PC-9 (cell line): ENCODE results near the gene NT5C2. TPM values are rescaled to one million over a fixed set of nuclear protein-coding genes. Genes with fewer than 3 reads are reported as not detected.

ENCODE experiments used
- BruUV-seq: library from RNA; stranded (reverse); fragments of 400-500 nt; replicated peaks from 2 replicates; lab custom pipeline; 2021; lab: Mats Ljungman, UMichigan
- CTCF ChIA-PET: fragments of 300-600 bp; sonication (Branson Sonifier 250); formaldehyde crosslinking; loops from one replicate; lab custom pipeline; 2022; ENCODE audit warnings: antibody characterized with exemption; lab: Charles Lee
- POLR2A ChIA-PET: fragments of 300-600 bp; sonication (Branson Sonifier 250); formaldehyde crosslinking; loops from one replicate; lab custom pipeline; 2022; ENCODE audit warnings: antibody characterized with exemption; ENCODE audit not compliant: unreplicated experiment; lab: Charles Lee
- DNase-seq, 2 experiments: peaks; one replicate each; pipeline versions ENCODE4 v3.0.0 to v3.0.0-alpha.2; 2015 to 2022; ENCODE audit warnings: mixed read lengths in 1 of 2
- H2AFZ ChIP-seq: fragments of 200-600 bp; sonication (generic); 2 replicates; pipeline ENCODE4 v1.8.1; 2017; ENCODE audit warnings: antibody characterized with exemption
- H3F3A ChIP-seq: fragments of 200-600 bp; sonication (generic); 2 replicates; pipeline ENCODE4 v1.8.1; 2017; ENCODE audit warnings: antibody characterized with exemption, mild to moderate bottlenecking, low read depth; ENCODE audit not compliant: insufficient read depth
- H3K27ac ChIP-seq: fragments of 200-600 bp; sonication (generic); 2 replicates; pipeline ENCODE4 v1.6.1; 2016; ENCODE audit warnings: mixed run types
- H3K27me3 ChIP-seq: fragments of 200-600 bp; sonication (generic); 2 replicates; pipeline ENCODE4 v1.6.1; 2016; ENCODE audit warnings: low read depth, mixed run types; ENCODE audit not compliant: insufficient read depth
- H3K36me3 ChIP-seq: fragments of 200-600 bp; sonication (generic); 2 replicates; pipeline ENCODE4 v1.6.1; 2016; ENCODE audit warnings: low read depth, mixed run types
- H3K4me1 ChIP-seq: fragments of 200-600 bp; sonication (generic); replicated peaks from 2 replicates; pipeline ENCODE4 v1.6.1; 2016; ENCODE audit warnings: mixed run types; ENCODE audit not compliant: insufficient read depth
- H3K4me2 ChIP-seq: fragments of 200-600 bp; sonication (generic); 2 replicates; pipeline ENCODE4 v1.6.1; 2017; ENCODE audit warnings: mixed run types
- H3K4me3 ChIP-seq: fragments of 200-600 bp; sonication (generic); 2 replicates; pipeline ENCODE4 v1.6.1; 2016; ENCODE audit warnings: mixed run types
- H3K79me2 ChIP-seq: fragments of 200-600 bp; sonication (generic); 2 replicates; pipeline ENCODE4 v1.6.1; 2017; ENCODE audit warnings: low read depth, mixed run types
- H3K9me2 ChIP-seq: fragments of 200-600 bp; sonication (generic); 2 replicates; pipeline ENCODE4 v1.8.1; 2017; ENCODE audit warnings: mild to moderate bottlenecking; ENCODE audit not compliant: insufficient read depth
- H3K9me3 ChIP-seq: fragments of 200-600 bp; sonication (generic); 2 replicates; pipeline ENCODE4 v1.8.1; 2016; ENCODE audit warnings: low read depth; ENCODE audit not compliant: insufficient read depth
- H4K20me1 ChIP-seq: fragments of 200-600 bp; sonication (generic); 2 replicates; pipeline ENCODE4 v1.8.1; 2017; ENCODE audit not compliant: insufficient read depth
- CTCF ChIP-seq: fragments of 200-600 bp; sonication (generic); conservative IDR thresholded peaks from 2 replicates; pipeline ENCODE4 v1.6.1; 2017; ENCODE audit warnings: mixed run types, antibody characterized with exemption, mild to moderate bottlenecking, moderate library complexity
- EZH2 ChIP-seq: fragments of 200-600 bp; sonication (generic); IDR thresholded peaks from 2 replicates; pipeline ENCODE4 v1.8.0; 2017; ENCODE audit warnings: antibody characterized with exemption, low read depth
- intact Hi-C: fragments of 100-400 bp; cut with micrococcal nuclease; formaldehyde crosslinking; loops from one replicate; pipeline ENCODE4 v1.10.0; 2022; ENCODE audit not compliant: unreplicated experiment
- total RNA-seq: library from RNA; stranded (reverse); gene quantifications from 2 replicates; pipeline ENCODE4 v1.2.3, GENCODE V29; 2021

The NT5C2 gene
- total RNA-seq, 1 experiment from 2014 or later: 67.9 TPM

GRCh38 chr10:103199488-103199887 is 6.4 kb upstream of the NT5C2 start:
- H4K20me1 ChIP-seq: no peaks in the 10 kb centered on the region
- intact Hi-C loops: no loop called here
- no peaks in the 10 kb centered on the region for H3K36me3 ChIP-seq
- no peaks in the 10 kb centered on the region for H3K27me3 ChIP-seq
- no TSS peak for BruUV-seq
- H3F3A ChIP-seq: peaks cover 3% of the 10 kb centered on the region; the same call in 1 of the 2 replicates
- H3K79me2 ChIP-seq: no peaks in the 10 kb centered on the region
- H3K4me3 ChIP-seq: no peak overlapping the region
- CTCF ChIA-PET: no interaction called here
- H3K4me2 ChIP-seq: no peak overlapping the region
- POLR2A ChIA-PET: no interaction called here
- H3K9me3 ChIP-seq: no peaks in the 10 kb centered on the region
- no peak overlapping the region for H2AFZ ChIP-seq
- H3K9me2 ChIP-seq: no peaks in the 10 kb centered on the region
- no peak overlapping the region for H3K27ac ChIP-seq
- no peak for DNase-seq
- no peak for TF ChIP-seq EZH2
- no peak for TF ChIP-seq CTCF
- peaks cover 14% of the 10 kb centered on the region for H3K4me1 ChIP-seq

- CTCF ChIA-PET: no interaction called here
- Histone ChIP-seq H3K36me3 (no peaks in the 10 kb centered on the region), H2AFZ (no peak overlapping the region), H3K27ac (no peak overlapping the region), H3K4me2 (no peak overlapping the region), H3K27me3 (no peaks in the 10 kb centered on the region), H3K4me3 (no peak overlapping the region), H3F3A (peaks cover 3% of the 10 kb centered on the region; the same call in 1 of the 2 replicates), H3K79me2 (0 out of 2 replicates have a peak, but pooled peaks cover under 1% of the 10 kb centered on the region), H3K9me2 (no peaks in the 10 kb centered on the region), H3K9me3 (no peaks in the 10 kb centered on the region), H3K4me1 (peaks cover 21% of the 10 kb centered on the region), H4K20me1 (no peaks in the 10 kb centered on the region)
- intact Hi-C loops: no loop called here
- no peak for DNase-seq
- POLR2A ChIA-PET: no interaction called here
- no TSS peak for BruUV-seq
- TF ChIP-seq EZH2 (no peak), CTCF (no peak)
Observed at GRCh38 chr10:103198648-103199047, 5.6 kb upstream of the NT5C2 start.

GRCh38 chr10:103197903-103198302 is 4.8 kb upstream of the NT5C2 start:
- TF ChIP-seq CTCF (no peak), EZH2 (no peak)
- BruUV-seq: no TSS peak
- Histone ChIP-seq H3K9me3 (no peaks in the 10 kb centered on the region), H3K27me3 (no peaks in the 10 kb centered on the region), H3K79me2 (0 out of 2 replicates have a peak, but pooled peaks cover 4% of the 10 kb centered on the region), H3K4me1 (peaks cover 24% of the 10 kb centered on the region), H3K36me3 (no peaks in the 10 kb centered on the region), H3K9me2 (no peaks in the 10 kb centered on the region), H4K20me1 (no peaks in the 10 kb centered on the region), H3F3A (peaks cover 3% of the 10 kb centered on the region; the same call in 1 of the 2 replicates), H3K4me3 (no peak overlapping the region), H2AFZ (no peak overlapping the region), H3K4me2 (no peak overlapping the region), H3K27ac (no peak overlapping the region)
- intact Hi-C loops: no loop called here
- POLR2A ChIA-PET: no interaction called here
- no peak for DNase-seq
- CTCF ChIA-PET: interaction anchor here (0.7 kb wide), 1 partner anchor 411 kb away, joined by 3 read pairs; no protein-coding TSS in a partner anchor
